C4-2B (cell line): Measurements from ENCODE around the gene ANKLE1.
"Not testable (repeated sequence)": the region's sequence is repeated elsewhere in the genome, so short reads cannot be mapped to it uniquely, and the experiment has no call there.

Experiments used
- H3K27ac ChIP-seq: fragments of 450-650 bp; 2 replicates; pipeline ENCODE4 v1.5.1; 2017
- ZFX ChIP-seq: fragments of 450-650 bp; IDR thresholded peaks from 2 replicates; pipeline ENCODE4 v1.6.1; 2017
- TF ChIP-seq, protein P1 (sequence below): fragments of 450-650 bp; conservative IDR thresholded peaks from 2 replicates; pipeline ENCODE4 v1.5.1; 2017; ENCODE audit warnings: mild to moderate bottlenecking

ANKLE1 gene

GRCh38 chr19:17292301-17293074 lies 10.8 kb downstream of the ANKLE1 start:
- no peak overlapping the region for H3K27ac ChIP-seq
- TF ChIP-seq ZFX = no peak
- TF ChIP-seq, protein P1, sequence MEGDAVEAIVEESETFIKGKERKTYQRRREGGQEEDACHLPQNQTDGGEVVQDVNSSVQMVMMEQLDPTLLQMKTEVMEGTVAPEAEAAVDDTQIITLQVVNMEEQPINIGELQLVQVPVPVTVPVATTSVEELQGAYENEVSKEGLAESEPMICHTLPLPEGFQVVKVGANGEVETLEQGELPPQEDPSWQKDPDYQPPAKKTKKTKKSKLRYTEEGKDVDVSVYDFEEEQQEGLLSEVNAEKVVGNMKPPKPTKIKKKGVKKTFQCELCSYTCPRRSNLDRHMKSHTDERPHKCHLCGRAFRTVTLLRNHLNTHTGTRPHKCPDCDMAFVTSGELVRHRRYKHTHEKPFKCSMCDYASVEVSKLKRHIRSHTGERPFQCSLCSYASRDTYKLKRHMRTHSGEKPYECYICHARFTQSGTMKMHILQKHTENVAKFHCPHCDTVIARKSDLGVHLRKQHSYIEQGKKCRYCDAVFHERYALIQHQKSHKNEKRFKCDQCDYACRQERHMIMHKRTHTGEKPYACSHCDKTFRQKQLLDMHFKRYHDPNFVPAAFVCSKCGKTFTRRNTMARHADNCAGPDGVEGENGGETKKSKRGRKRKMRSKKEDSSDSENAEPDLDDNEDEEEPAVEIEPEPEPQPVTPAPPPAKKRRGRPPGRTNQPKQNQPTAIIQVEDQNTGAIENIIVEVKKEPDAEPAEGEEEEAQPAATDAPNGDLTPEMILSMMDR = no peak; the same call in 1 of the 2 replicates

DNA sequence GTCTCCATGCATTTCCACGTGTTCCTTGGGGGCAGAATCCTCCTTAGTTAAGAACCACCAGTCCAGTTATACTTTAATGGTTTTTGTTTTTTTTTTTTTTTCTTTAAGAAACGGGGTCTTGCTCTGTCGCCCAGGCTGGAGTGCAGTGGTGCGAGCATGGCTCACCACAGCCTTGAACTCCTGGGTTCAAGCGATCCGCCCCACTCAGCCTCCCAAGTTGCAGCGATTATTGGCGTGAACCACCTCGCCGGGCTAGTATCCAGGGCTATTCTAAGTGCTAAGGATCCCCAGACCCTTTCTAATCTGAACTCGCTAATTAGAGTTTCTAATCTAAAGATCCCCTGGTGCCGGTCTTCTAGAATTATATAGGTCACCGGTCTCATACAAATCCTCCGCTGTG lies 11.9 kb downstream of the ANKLE1 start:
- TF ChIP-seq, protein P1 = no peak
- no peak for TF ChIP-seq ZFX

DNA sequence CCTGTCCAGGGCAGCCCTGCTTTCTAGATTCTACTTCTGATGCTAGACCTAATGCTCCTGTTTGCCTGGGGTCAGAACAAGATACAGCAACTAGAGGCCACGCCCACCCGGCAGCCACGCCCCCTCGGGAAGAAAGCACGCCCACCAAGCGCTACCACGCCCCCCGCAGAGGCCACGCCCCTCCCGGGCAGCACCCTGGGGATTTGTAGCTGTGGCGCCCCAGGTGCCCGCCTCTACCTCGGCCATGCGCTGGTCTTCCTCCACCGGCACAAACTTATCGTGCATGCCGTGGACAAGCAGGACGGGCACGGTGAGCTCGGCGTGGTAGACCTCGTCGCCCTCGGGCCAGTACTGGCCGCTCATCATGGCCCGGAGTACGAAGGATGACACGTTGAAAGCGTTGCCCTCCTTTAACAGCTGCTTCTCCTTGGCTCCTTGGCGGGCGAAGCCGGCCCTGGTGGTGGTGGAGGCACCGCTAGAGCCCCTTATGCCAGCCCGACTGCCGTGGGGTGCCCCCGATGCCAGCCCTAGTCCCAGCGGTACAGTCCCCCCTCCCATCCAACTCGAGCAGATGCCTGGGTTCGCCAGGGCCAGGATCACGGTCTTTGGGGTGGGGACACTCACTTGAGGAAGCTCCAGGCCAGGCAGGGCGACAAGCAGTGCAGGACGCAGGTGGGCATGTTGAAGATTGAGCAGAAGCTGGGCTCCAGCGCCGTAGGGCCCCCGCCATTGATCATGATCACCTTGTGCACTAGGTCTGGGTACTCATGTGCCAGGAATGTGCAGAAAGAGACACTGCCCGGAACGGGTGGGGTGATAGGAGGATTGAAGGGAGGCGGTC lies 12.6 kb downstream of the ANKLE1 start:
- no peak overlapping the region for H3K27ac ChIP-seq
- no peak for TF ChIP-seq ZFX
- TF ChIP-seq, protein P1 = no peak

More for the DNA sequence above, 11.9 kb downstream of the ANKLE1 start:
- H3K27ac ChIP-seq = no peak overlapping the region

- not testable (repeated sequence) for H3K27ac ChIP-seq
Observed at GRCh38 chr19:17295551-17295950, 13.8 kb downstream of the ANKLE1 start.

- H3K27ac ChIP-seq = no peak overlapping the region
- TF ChIP-seq ZFX = no peak
- TF ChIP-seq, protein P1 = no peak
Observed at GRCh38 chr19:17296273-17296672, 14.6 kb downstream of the ANKLE1 start.

GRCh38 chr19:17296976-17297375 lies 15.3 kb downstream of the ANKLE1 start:
- no peak overlapping the region for H3K27ac ChIP-seq
- TF ChIP-seq, protein P1 = no peak
- TF ChIP-seq ZFX = no peak

GRCh38 chr19:17300992-17301619 lies 19.4 kb downstream of the ANKLE1 start:
- H3K27ac ChIP-seq = no peak overlapping the region
- no peak for TF ChIP-seq ZFX
- TF ChIP-seq, protein P1 = no peak
